Progenitor cell of endocrine pancreas (in vitro differentiated cells): ENCODE measurements around the gene TAC4. TPM values are rescaled to one million over a fixed set of nuclear protein-coding genes. Genes with fewer than 3 reads are reported as not detected.

Experiments
- DNase-seq: peaks from one replicate; pipeline ENCODE4 v3.0.0; 2021; ENCODE audit warnings: low spot score; ENCODE audit not compliant: unreplicated experiment
- H3K27ac Mint-ChIP-seq: 2 replicates; pipeline ENCODE4 v1.8.0; 2021; ENCODE audit warnings: mild to moderate bottlenecking, moderate library complexity, mixed read lengths
- H3K27me3 Mint-ChIP-seq: 2 replicates; pipeline ENCODE4 v1.8.0; 2021; ENCODE audit warnings: mixed read lengths
- H3K36me3 Mint-ChIP-seq: 2 replicates; pipeline ENCODE4 v1.8.0; 2022; ENCODE audit warnings: mixed read lengths; ENCODE audit not compliant: insufficient read depth
- H3K4me1 Mint-ChIP-seq: 2 replicates; pipeline ENCODE4 v1.8.0; 2021; ENCODE audit warnings: low read depth, mixed read lengths
- H3K4me3 Mint-ChIP-seq: 2 replicates; pipeline ENCODE4 v1.8.0; 2021; ENCODE audit warnings: low read depth, mild to moderate bottlenecking, moderate library complexity, mixed read lengths
- H3K9me3 Mint-ChIP-seq: 2 replicates; pipeline ENCODE4 v1.8.0; 2021; ENCODE audit warnings: low read depth, mixed read lengths
- total RNA-seq: library from RNA; stranded (reverse); gene quantifications from 2 replicates; pipeline ENCODE4 v1.2.1, GENCODE V29; 2021
- TF ChIP-seq, protein P1 (sequence below): fragments of 200-600 bp; sonication (generic); IDR thresholded peaks from one replicate; pipeline ENCODE4 v1.5.0; 2021; ENCODE audit warnings: antibody characterized with exemption, mild to moderate bottlenecking; ENCODE audit not compliant: unreplicated experiment

TAC4 gene
- total RNA-seq, 1 donor from 2014 or later = not detected

DNA sequence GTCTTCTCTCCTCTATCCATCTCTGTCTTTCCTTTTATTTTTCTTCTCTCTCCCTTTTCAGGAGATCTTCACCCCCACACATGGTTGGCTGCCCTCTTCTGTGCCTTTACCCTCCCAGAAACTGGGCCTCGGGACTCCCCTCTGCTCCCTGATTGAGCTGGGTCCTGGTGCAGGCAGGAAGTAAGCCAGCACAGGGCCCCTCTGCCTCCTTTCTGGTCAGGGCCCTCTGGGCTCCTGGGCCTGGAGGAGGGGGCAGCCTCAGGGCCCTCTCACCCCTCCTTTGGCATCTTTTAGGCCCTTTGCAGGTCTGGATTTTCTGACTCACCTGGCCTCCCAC, 21.1 kb upstream of the TAC4 start:
- Mint-ChIP-seq H3K9me3 (no peaks in the 10 kb centered on the region), H3K36me3 (no peaks in the 10 kb centered on the region), H3K27me3 (peaks cover 5% of the 10 kb centered on the region), H3K4me1 (peaks cover 16% of the 10 kb centered on the region), H3K4me3 (no peak overlapping the region), H3K27ac (no peak overlapping the region)
- DNase-seq = no peak
- TF ChIP-seq, protein P1, sequence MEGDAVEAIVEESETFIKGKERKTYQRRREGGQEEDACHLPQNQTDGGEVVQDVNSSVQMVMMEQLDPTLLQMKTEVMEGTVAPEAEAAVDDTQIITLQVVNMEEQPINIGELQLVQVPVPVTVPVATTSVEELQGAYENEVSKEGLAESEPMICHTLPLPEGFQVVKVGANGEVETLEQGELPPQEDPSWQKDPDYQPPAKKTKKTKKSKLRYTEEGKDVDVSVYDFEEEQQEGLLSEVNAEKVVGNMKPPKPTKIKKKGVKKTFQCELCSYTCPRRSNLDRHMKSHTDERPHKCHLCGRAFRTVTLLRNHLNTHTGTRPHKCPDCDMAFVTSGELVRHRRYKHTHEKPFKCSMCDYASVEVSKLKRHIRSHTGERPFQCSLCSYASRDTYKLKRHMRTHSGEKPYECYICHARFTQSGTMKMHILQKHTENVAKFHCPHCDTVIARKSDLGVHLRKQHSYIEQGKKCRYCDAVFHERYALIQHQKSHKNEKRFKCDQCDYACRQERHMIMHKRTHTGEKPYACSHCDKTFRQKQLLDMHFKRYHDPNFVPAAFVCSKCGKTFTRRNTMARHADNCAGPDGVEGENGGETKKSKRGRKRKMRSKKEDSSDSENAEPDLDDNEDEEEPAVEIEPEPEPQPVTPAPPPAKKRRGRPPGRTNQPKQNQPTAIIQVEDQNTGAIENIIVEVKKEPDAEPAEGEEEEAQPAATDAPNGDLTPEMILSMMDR = no peak

DNA sequence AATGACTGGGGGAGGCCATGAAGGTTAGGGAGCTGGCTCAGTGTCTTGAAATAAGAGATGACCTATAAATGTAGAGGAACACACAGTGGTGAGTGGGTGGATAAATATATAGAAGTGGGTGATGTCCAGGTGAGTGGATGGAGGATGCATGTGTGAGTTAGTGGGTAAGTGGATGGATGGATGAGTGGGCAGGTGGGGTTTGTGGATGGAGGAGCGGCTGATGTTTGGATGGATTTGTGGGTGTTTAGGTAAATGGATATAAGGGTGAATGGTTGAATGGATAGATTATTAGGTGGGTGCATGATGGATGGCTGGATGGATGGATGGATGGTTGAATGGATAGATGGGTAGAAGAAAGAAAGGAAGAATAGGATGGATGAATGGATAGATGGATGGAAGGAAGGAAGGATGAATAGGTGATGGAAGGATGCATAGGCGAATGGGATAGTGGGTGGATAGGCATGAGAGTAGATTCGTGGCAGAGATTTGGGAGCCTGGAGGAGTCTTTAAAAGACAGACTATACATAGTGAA, 19.1 kb upstream of the TAC4 start:
- Mint-ChIP-seq H3K27ac (no peak overlapping the region), H3K36me3 (no peaks in the 10 kb centered on the region), H3K4me1 (peaks cover 13% of the 10 kb centered on the region)

DNA sequence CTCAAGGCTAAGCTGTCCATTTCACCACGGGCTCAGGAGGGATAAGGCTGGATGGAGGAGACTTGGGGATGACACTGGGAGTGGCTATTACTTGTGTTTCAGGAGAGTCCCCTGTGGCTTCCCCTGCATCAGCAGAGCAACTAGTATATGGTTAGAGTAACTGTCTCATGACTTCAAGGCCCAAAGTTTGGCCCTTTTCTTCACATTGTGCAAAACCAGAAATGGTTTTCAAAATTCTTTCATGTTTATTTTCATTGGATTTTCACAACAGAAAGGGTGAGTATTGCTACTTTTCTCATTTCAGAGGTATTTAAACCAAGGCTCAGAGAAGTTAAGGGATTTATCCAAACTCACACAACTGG, 18.1 kb upstream of the TAC4 start:
- no peak overlapping the region for H3K4me3 Mint-ChIP-seq
- TF ChIP-seq, protein P1 = no peak
- H3K9me3 Mint-ChIP-seq = no peaks in the 10 kb centered on the region
- H3K4me1 Mint-ChIP-seq = peaks cover 16% of the 10 kb centered on the region
- H3K27ac Mint-ChIP-seq = peak overlapping the region; percentile 92
- no peak for DNase-seq
- no peaks in the 10 kb centered on the region for H3K36me3 Mint-ChIP-seq
- H3K27me3 Mint-ChIP-seq = peaks cover 8% of the 10 kb centered on the region

More for the DNA sequence above, 19.1 kb upstream of the TAC4 start:
- TF ChIP-seq, protein P1 = no peak
- H3K27me3 Mint-ChIP-seq = peaks cover 5% of the 10 kb centered on the region
- DNase-seq = no peak
- no peaks in the 10 kb centered on the region for H3K9me3 Mint-ChIP-seq
- H3K4me3 Mint-ChIP-seq = no peak overlapping the region

DNA sequence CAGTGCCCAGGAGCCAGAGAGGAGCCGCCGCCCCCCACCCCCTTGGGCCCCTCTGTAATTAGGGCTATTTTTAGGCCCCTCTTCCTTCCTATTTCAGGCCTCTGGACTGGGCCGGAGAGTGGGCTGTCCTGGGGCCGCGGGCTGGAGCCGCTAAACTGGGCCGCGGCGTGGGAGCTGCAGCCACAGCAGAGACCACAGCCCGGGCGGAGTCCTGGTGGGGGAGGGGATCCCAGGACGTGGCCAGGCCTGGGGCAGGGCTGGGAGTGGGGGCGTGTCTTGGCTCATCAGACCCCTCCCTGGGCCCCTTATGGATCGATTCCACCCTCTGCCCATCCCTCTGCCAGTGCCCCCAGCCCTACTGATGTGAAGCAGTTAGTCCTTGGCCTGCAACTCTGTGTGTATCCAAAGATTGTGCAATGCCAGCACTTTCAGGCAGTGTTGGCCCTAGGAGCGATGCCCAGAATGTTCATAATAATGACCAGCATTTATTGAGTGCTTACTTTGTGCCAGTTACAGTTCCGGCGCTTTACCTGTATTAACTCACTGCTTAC, 15.0 kb upstream of the TAC4 start:
- Mint-ChIP-seq H3K4me3 (no peak overlapping the region), H3K27ac (no peak overlapping the region), H3K27me3 (peaks cover 12% of the 10 kb centered on the region), H3K36me3 (no peaks in the 10 kb centered on the region), H3K9me3 (no peaks in the 10 kb centered on the region), H3K4me1 (peaks cover 17% of the 10 kb centered on the region)
- DNase-seq = no peak
- TF ChIP-seq, protein P1 = no peak

DNA sequence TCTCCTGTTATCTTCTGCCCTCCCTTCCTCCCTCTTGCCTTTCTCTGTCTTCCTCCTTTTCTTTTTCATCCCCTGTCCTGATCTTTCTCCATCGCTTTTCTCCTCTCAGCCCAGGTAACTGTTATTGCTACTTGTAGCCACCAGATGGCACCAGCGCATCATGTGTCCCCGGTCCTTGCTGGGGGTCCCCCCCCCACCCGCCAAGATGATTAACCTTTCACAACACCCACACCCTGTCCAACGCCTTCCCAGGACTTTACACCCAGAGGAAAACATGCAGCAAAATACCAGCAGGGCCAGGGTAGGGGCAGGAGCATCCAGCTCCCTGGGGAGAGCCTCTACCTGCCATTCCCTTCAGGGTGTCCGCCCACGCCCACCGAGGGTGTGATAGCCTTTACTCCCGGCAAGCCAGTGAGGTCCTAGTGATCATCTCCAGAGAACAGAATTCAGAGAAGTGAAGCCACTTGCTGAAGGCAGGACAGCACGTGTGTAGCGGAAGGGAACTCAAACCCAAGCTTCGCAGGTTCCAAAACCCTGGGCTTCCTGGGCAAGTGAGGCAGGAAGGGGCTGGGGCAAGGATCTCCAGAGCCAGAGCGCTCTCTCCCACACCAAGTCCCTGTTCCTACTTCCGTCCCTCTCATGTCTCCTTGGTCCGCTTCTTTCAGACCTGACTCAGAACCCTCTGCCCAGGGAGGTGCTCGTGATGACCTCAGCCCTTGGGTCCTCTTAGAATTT, 13.4 kb upstream of the TAC4 start:
- H3K4me3 Mint-ChIP-seq = no peak overlapping the region

More for the DNA sequence above, 13.4 kb upstream of the TAC4 start:
- H3K36me3 Mint-ChIP-seq = no peaks in the 10 kb centered on the region
- H3K27ac Mint-ChIP-seq = no peak overlapping the region
- H3K9me3 Mint-ChIP-seq = no peaks in the 10 kb centered on the region
- peaks cover 12% of the 10 kb centered on the region for H3K27me3 Mint-ChIP-seq
- DNase-seq = peak; percentile 46
- TF ChIP-seq, protein P1 = peak; percentile 96
- H3K4me1 Mint-ChIP-seq = peaks cover 17% of the 10 kb centered on the region
